Measurements from ENCODE around the gene MAP2K5.

MAP2K5 gene

GRCh38 chr15:67556976-67557570, 14.6 kb downstream of the MAP2K5 start:
- Mint-ChIP-seq H3K27ac (no peak overlapping the region), H3K4me1 (ENCODE audit: low read depth) (no peaks in the 10 kb centered on the region), H3K9me3 (no peaks in the 10 kb centered on the region), H3K4me3 (no peak overlapping the region), H3K27me3 (no peaks in the 10 kb centered on the region), H3K36me3 (ENCODE audit: low read depth) (peaks cover 53% of the 10 kb centered on the region)
- intact Hi-C loops (cut with micrococcal nuclease) = no loop called here

- Mint-ChIP-seq H3K27me3 (no peaks in the 10 kb centered on the region), H3K4me1 (ENCODE audit: low read depth) (no peaks in the 10 kb centered on the region), H3K27ac (no peak overlapping the region), H3K4me3 (no peak overlapping the region), H3K9me3 (no peaks in the 10 kb centered on the region), H3K36me3 (ENCODE audit: low read depth) (peaks cover 63% of the 10 kb centered on the region)
- intact Hi-C loops (cut with micrococcal nuclease) = no loop called here
Measured at GRCh38 chr15:67558502-67558901, 16.0 kb downstream of the MAP2K5 start.

GRCh38 chr15:67559158-67559557, 16.7 kb downstream of the MAP2K5 start:
- peaks cover 1% of the 10 kb centered on the region for H3K4me1 Mint-ChIP-seq (ENCODE audit: low read depth)
- intact Hi-C loops (cut with micrococcal nuclease) = no loop called here
- H3K27ac Mint-ChIP-seq = no peak overlapping the region
- H3K36me3 Mint-ChIP-seq (ENCODE audit: low read depth) = peaks cover 63% of the 10 kb centered on the region
- H3K27me3 Mint-ChIP-seq = no peaks in the 10 kb centered on the region
- no peak overlapping the region for H3K4me3 Mint-ChIP-seq
- H3K9me3 Mint-ChIP-seq = no peaks in the 10 kb centered on the region

GRCh38 chr15:67559576-67559975, 17.1 kb downstream of the MAP2K5 start:
- peaks cover 61% of the 10 kb centered on the region for H3K36me3 Mint-ChIP-seq (ENCODE audit: low read depth)
- intact Hi-C loops (cut with micrococcal nuclease) = no loop called here
- H3K27ac Mint-ChIP-seq = no peak overlapping the region
- H3K4me1 Mint-ChIP-seq (ENCODE audit: low read depth) = peaks cover 4% of the 10 kb centered on the region
- H3K27me3 Mint-ChIP-seq = no peaks in the 10 kb centered on the region
- H3K4me3 Mint-ChIP-seq = no peak overlapping the region
- H3K9me3 Mint-ChIP-seq = no peaks in the 10 kb centered on the region

GRCh38 chr15:67560320-67560719, 17.8 kb downstream of the MAP2K5 start:
- peaks cover 60% of the 10 kb centered on the region for H3K36me3 Mint-ChIP-seq (ENCODE audit: low read depth)
- peaks cover 10% of the 10 kb centered on the region for H3K4me1 Mint-ChIP-seq (ENCODE audit: low read depth)
- H3K4me3 Mint-ChIP-seq = no peak overlapping the region
- intact Hi-C loops (cut with micrococcal nuclease) = no loop called here
- no peaks in the 10 kb centered on the region for H3K9me3 Mint-ChIP-seq
- H3K27me3 Mint-ChIP-seq = no peaks in the 10 kb centered on the region
- H3K27ac Mint-ChIP-seq = no peak overlapping the region

- no peak overlapping the region for H3K4me3 Mint-ChIP-seq
- no peaks in the 10 kb centered on the region for H3K27me3 Mint-ChIP-seq
- no peaks in the 10 kb centered on the region for H3K9me3 Mint-ChIP-seq
- intact Hi-C loops (cut with micrococcal nuclease) = no loop called here
- no peak overlapping the region for H3K27ac Mint-ChIP-seq
- H3K4me1 Mint-ChIP-seq (ENCODE audit: low read depth) = peaks cover 10% of the 10 kb centered on the region
- H3K36me3 Mint-ChIP-seq (ENCODE audit: low read depth) = peaks cover 52% of the 10 kb centered on the region
Measured at GRCh38 chr15:67563092-67563491, 20.6 kb downstream of the MAP2K5 start.

GRCh38 chr15:67564021-67564967, 21.8 kb downstream of the MAP2K5 start:
- Mint-ChIP-seq H3K4me1 (ENCODE audit: low read depth) (peaks cover 10% of the 10 kb centered on the region), H3K4me3 (no peak overlapping the region), H3K27ac (no peak overlapping the region), H3K9me3 (no peaks in the 10 kb centered on the region), H3K27me3 (no peaks in the 10 kb centered on the region), H3K36me3 (ENCODE audit: low read depth) (peaks cover 52% of the 10 kb centered on the region)
- intact Hi-C loops (cut with micrococcal nuclease) = no loop called here

- peaks cover 50% of the 10 kb centered on the region for H3K36me3 Mint-ChIP-seq (ENCODE audit: low read depth)
- H3K4me1 Mint-ChIP-seq (ENCODE audit: low read depth) = peaks cover 10% of the 10 kb centered on the region
- H3K27me3 Mint-ChIP-seq = no peaks in the 10 kb centered on the region
- no peak overlapping the region for H3K4me3 Mint-ChIP-seq
- intact Hi-C loops (cut with micrococcal nuclease) = no loop called here
- no peak overlapping the region for H3K27ac Mint-ChIP-seq
- no peaks in the 10 kb centered on the region for H3K9me3 Mint-ChIP-seq
Measured at GRCh38 chr15:67564968-67565345, 22.5 kb downstream of the MAP2K5 start.

- intact Hi-C loops (cut with micrococcal nuclease) = no loop called here
- Mint-ChIP-seq H3K9me3 (peaks cover 8% of the 10 kb centered on the region), H3K4me1 (ENCODE audit: low read depth) (peaks cover 7% of the 10 kb centered on the region), H3K27ac (no peak overlapping the region), H3K27me3 (no peaks in the 10 kb centered on the region), H3K4me3 (no peak overlapping the region), H3K36me3 (ENCODE audit: low read depth) (peaks cover 68% of the 10 kb centered on the region)
Measured at GRCh38 chr15:67569668-67570067, 27.2 kb downstream of the MAP2K5 start.

GRCh38 chr15:67570875-67571647, 28.6 kb downstream of the MAP2K5 start:
- no peaks in the 10 kb centered on the region for H3K27me3 Mint-ChIP-seq
- peaks cover 8% of the 10 kb centered on the region for H3K9me3 Mint-ChIP-seq
- intact Hi-C loops (cut with micrococcal nuclease) = no loop called here
- H3K4me1 Mint-ChIP-seq (ENCODE audit: low read depth) = peaks cover 8% of the 10 kb centered on the region
- no peak overlapping the region for H3K27ac Mint-ChIP-seq
- H3K4me3 Mint-ChIP-seq = no peak overlapping the region
- H3K36me3 Mint-ChIP-seq (ENCODE audit: low read depth) = peaks cover 57% of the 10 kb centered on the region

- intact Hi-C loops (cut with micrococcal nuclease) = no loop called here
Measured at GRCh38 chr15:67571648-67572415, 29.3 kb downstream of the MAP2K5 start.

GRCh38 chr15:67573194-67573593, 30.7 kb downstream of the MAP2K5 start:
- intact Hi-C loops (cut with micrococcal nuclease) = no loop called here

More at GRCh38 chr15:67571648-67572415, 29.3 kb downstream of the MAP2K5 start:
- Mint-ChIP-seq H3K4me3 (no peak overlapping the region), H3K27ac (no peak overlapping the region), H3K4me1 (ENCODE audit: low read depth) (peaks cover 8% of the 10 kb centered on the region), H3K9me3 (peaks cover 8% of the 10 kb centered on the region), H3K36me3 (ENCODE audit: low read depth) (peaks cover 54% of the 10 kb centered on the region), H3K27me3 (no peaks in the 10 kb centered on the region)

GRCh38 chr15:67575039-67575502, 32.6 kb downstream of the MAP2K5 start:
- Mint-ChIP-seq H3K27me3 (no peaks in the 10 kb centered on the region), H3K4me3 (no peak overlapping the region), H3K4me1 (ENCODE audit: low read depth) (peaks cover 8% of the 10 kb centered on the region), H3K9me3 (peaks cover 8% of the 10 kb centered on the region), H3K27ac (no peak overlapping the region), H3K36me3 (ENCODE audit: low read depth) (peaks cover 32% of the 10 kb centered on the region)
- intact Hi-C loops (cut with micrococcal nuclease) = no loop called here

More at GRCh38 chr15:67573194-67573593, 30.7 kb downstream of the MAP2K5 start:
- Mint-ChIP-seq H3K27ac (no peak overlapping the region), H3K27me3 (no peaks in the 10 kb centered on the region), H3K4me1 (ENCODE audit: low read depth) (peaks cover 8% of the 10 kb centered on the region), H3K4me3 (no peak overlapping the region), H3K9me3 (peaks cover 8% of the 10 kb centered on the region), H3K36me3 (ENCODE audit: low read depth) (peaks cover 49% of the 10 kb centered on the region)

Data from dendritic cell treated with granulocyte-macrophage colony-stimulating factor and Interleukin-4, amounts not matched to agents 40 ng/mL and 50 ng/mL, for 4 days (primary cell).